HG02870 (cell line): ENCODE data around the gene DLX3.

ENCODE experiments used
- ATAC-seq: cut with Tn5 transposase; IDR thresholded peaks from one replicate; pipeline ENCODE4 v1.9.1; 2021; ENCODE audit warnings: mild to moderate bottlenecking, moderate library complexity; ENCODE audit not compliant: unreplicated experiment

DLX3 gene

GRCh38 chr17:50024808-50025207 lies 29.8 kb upstream of the DLX3 start:
- ATAC-seq = no peak

DNA sequence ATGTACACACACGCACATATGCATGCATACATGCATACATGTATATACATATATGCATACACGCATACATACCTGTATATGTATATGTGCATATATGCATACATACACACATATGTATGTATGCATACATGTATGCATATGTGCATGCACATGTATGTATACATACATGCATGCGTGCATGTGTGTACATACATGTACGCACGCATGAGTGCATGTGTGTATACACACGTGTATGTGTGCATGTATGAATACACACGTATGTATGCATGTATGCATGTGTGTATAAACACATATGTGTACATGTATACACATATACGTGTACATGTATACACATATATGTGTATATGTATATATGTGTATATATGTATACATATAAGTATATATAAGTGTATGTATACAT lies 28.5 kb upstream of the DLX3 start:
- no peak for ATAC-seq

GRCh38 chr17:50022463-50023130 lies 27.6 kb upstream of the DLX3 start:
- no peak for ATAC-seq

DNA sequence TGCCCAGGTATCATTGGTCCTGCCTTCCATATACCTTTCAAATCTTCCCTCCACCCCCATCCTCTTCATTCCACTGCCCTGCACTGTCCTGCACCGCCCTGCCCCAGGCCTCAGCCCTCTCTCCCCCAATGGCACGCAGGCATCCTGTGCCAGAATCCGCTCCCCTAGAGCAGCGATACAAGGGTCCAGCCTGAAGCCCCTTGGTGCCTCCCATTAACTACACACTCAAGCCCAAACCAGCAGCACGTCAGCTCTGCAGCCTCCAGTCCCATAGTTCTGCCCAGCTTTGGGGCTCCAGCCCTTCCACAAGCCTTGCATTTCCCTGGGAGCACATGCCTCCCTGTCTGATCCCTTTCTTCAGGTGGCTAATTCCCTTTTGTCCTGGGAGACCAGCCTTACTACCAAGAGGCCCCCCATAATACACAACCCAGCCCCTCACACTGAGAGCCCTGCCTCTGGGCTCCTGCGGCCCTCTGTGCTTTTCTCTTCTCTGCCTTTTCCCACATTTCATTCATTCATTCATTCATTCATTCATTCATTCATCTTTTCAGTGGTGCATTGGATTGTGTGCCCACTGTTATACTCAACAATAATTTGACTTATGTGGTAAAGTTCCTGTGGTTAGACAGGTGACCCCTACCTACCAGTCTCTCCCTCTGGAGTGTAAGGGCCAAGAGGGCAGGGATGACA lies 26.8 kb upstream of the DLX3 start:
- no peak for ATAC-seq

GRCh38 chr17:50020841-50021599 lies 26.0 kb upstream of the DLX3 start:
- ATAC-seq = no peak

DNA sequence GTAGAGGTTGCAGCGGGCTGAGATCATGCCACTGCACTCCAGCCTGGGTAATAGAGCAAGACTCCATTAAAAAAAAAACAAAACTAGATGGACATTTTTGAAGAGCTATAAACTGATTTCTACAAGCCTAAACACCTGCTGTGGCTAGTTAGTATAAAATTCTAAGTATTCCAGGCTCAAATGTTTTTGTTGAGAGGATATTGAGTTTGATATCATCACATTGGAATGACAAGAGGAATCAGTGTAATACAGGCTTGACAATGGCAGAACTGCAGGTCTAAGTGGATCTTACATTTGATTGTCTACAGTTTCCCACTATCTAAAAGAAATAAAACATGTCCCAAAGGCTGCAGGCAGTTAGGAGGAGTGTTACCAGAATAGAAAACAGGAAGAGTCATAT lies 23.9 kb upstream of the DLX3 start:
- no peak for ATAC-seq

DNA sequence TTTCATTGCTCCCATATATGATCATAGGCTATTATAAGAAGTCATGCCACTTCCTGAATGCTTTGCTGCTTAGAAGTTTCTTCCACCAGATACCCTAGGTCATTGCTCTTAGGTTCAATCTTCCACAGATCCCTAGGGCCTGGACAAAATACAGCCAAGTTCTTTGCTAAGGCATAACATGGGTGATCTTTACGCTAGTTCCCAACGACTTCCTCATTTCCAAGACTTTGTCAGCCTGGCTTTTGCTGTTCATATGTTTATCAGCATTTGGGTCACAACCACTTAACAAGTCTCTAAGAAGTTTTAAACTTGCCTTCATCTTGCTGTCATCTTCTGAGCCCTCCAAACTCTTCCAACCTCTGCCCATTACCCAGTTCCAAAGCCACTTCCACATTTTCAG lies 20.1 kb upstream of the DLX3 start:
- no peak for ATAC-seq

- no peak for ATAC-seq
These were observed 19.6 kb upstream of the DLX3 start for GRCh38 chr17:50014471-50015088.

DNA sequence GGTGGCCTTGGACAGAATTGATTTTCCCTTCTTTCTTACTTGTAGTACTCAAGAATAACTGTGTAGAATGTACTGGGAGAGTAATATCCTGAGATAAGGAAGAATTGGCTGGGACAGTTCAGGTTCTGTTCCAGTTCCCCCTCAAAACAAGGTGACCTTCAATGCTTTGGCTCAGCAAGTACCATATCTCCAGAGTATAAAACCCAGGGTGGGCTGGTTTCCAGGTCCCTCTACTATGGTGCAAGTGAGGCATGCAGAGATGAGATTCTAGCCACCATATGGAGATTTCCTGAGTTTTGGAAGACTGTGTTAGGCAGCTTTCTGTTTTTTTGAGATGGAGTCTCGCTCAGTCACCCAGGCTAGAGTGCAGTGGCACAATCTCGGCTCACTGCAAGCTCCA lies 18.1 kb upstream of the DLX3 start:
- no peak for ATAC-seq

DNA sequence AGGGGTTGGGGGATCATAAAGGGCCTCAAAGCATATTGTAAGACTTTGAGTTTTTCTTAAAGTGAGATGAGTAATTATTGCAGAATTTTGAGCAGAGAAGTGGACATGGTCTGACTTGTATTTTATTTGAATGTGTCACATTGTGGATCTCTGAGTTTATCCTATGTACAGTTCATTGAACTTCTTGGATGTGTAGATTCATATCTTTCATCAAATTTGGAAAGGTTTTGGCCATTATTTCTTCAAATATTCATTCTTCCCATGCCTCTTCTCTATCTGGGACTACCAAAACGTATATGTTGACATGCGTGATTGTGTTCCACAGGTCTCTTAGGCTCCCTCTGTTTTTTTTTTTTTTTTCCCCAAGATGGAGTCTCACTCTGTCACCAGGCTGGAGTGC lies 14.3 kb upstream of the DLX3 start:
- no peak for ATAC-seq

GRCh38 chr17:50003911-50004310 lies 8.9 kb upstream of the DLX3 start:
- no peak for ATAC-seq

DNA sequence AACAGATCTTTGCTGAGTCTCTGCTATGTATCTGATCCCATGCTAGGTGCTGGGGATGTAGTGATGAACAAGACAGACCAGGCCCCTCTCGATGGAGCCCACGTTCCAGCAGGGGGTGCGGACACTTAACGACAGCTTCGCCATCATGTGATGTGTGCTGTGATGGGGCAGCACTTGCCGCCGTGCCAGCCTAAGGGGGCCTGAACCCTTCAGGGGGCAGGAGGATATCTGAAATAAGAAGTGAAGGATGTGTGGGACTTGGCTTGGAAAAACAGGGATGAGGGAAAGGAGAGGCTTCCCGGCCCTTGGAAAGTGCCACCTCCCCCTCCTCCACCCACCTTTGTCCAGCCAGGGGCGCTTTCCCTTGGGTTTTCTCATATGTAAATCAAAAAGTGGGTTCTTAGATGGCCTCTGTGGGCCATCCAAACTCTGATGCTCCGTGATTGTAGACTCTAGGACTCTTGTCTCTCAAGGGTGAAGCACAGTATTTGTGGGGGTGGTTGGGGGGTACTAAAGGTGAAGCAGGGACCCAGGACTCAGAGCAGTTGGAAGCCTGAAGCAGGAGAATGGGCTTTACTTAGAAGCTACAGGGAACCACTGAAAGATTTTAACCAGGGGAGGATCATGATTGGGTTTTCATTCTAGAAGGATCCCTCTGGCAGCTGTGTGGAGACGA lies 4.0 kb upstream of the DLX3 start:
- no peak for ATAC-seq

DNA sequence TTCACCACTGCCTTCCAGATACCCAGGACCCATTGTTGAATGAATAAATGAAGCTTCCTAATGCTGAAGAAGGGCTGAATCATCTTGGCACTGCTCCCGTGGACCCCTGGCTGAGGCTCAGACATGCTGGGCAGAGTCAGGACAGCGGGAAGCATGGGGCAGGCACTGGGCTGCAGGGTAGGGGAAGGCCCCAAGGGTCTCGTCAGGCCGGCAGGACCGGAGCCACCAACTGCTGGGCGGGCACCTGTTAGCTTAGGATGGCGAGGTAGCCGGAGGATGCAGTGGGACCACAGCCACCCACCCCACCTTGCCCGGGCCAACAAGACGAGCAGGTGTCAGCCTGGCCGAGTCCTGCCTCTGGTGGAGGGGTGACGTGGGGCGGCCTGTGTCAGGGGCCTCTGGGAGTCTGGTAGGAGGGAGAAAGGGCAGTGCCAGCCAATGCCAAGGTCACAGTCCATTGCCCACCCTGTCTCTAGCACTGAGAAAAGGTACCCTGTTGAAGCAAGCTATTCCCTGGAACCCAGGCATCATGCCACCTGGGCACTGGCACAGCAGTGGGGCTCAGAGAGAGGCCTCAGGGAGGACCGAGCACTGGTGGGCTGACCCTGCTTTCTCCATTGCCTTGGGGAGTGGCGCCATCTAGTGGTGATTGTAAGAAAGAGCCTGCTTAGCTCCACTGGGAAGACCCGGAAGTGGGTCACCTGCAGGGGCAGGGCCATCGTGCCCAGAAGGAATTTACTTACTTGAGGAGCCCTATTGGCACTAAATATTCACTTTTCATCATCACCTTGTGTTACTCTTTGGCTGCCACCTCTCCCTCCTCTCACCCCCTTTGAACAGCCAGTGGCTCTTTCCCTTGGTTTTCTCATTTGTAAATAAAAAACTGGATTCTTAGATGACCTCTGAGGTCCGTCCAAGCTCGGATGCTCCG lies 3.0 kb upstream of the DLX3 start:
- no peak for ATAC-seq

- ATAC-seq = no peak
These were observed 2.3 kb upstream of the DLX3 start for GRCh38 chr17:49997301-49997650.

DNA sequence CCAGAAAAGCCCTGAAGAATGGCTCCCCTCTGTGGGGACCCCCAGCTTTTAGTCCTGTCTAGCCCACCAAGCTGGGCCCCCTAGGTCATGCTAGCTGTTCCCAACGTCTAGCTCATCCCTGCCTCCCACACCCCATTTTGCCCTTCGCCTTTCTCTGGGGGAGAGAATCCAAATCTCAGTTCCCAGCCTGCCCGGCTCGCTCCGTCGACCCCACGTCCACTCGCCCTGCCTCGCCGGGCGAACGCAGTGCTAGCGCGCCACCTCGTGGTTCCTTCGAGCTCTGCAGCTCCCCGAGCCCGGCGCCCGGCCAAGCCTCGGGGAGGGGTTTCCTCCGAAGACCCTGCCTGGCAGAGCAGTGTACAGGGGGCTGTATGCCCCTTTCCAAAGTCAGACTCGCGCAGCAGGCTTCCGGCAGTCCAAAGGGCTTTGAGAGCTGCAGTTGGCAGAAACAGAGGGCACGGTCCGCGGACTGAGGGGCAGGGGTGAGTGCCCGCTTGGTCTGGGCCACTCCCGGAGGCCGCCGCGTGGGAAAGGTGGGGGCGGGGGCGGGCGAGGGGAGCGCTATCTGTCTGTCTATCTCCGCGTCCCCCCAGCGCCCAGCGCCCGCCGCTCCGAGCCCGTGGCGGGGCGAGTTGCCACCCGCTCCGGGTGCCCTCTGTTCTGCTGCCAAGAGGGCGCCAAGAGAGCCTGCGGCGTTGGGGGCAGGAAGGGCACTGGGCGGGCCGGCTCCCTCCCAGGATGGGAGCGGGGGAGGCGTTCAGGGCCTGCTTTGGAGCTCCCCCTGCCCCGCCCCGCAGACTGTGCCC lies 1.7 kb upstream of the DLX3 start:
- no peak for ATAC-seq

DNA sequence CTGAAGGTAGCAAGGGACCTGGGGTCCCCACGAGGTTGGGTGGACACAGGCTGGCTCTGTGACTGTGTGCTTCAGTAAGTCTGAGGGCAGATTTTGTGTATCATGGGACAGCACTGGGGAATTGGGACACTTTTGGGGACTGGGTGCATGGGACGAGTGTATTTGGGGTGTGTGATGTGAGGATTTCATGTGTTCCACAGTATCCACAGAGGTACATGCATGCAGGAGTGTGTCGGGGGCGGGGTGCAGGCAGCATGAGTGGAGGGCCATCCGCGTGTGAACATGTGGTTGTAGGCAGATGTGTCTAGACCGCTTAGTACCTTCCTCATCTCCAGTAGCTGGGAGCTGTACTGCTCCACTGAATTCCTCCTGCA lies 1.1 kb upstream of the DLX3 start:
- no peak for ATAC-seq

- no peak for ATAC-seq
These were observed 654 bp downstream of the DLX3 start for GRCh38 chr17:49994085-49995054.

DNA sequence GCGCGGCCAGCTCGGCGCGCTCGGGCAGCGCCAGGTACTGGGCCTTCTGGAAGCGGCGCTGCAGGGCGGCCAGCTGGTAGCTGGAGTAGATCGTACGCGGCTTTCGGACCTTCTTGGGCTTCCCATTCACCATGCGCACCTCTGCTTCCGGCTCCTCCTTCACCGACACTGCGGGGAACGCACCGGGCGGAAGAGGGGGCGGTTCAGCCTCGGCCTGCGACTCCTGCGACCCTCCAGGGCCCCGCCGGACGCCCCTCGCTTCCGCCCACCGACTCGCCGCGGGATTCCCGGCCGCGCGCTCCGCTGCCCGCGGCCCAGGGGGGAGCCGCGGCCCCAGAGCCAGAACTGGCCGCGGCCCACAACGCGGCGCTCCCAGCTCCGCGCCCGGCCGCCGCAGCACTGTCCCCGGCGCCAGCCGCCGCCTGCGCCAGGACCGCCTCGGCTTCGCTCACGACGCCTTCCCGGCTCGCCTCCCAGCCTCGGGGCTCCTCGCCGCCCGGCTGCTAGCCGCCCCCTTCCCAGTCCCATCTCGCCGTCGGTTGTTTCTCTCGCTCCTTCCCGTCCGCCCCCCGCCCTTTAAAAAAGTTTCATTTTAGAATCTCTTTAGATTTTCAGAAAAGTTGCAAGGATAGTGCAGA lies 1.5 kb downstream of the DLX3 start:
- no peak for ATAC-seq
